Fibroblast of lung (primary cell): ENCODE results near the gene STARD8. TPM values are rescaled to one million over a fixed set of nuclear protein-coding genes. Genes with fewer than 3 reads are reported as not detected.

Experiments used
- DNase-seq, 2 donors: peaks; one replicate each; pipeline versions ENCODE4 v3.0.0 to v3.0.0-alpha.2; 2010; ENCODE audit warnings: low read depth in 2 of 2
- H2AFZ ChIP-seq: 2 replicates; pipeline ENCODE4 v1.5.1; 2012; ENCODE audit warnings: low read length, control low read depth, inconsistent platforms
- H3K27ac ChIP-seq: 2 replicates; pipeline ENCODE4 v1.5.1; 2011; ENCODE audit warnings: low read length, control low read depth; ENCODE audit not compliant: insufficient read depth
- H3K27me3 ChIP-seq: 2 replicates; pipeline ENCODE4 v1.5.1; 2011; ENCODE audit warnings: mild to moderate bottlenecking, low read length; ENCODE audit not compliant: control insufficient read depth, insufficient read depth
- H3K36me3 ChIP-seq: 2 replicates; pipeline ENCODE4 v1.5.1; 2011; ENCODE audit warnings: low read length; ENCODE audit not compliant: control insufficient read depth, insufficient read depth
- H3K4me1 ChIP-seq: 2 replicates; pipeline ENCODE4 v1.5.1; 2011; ENCODE audit warnings: low read length; ENCODE audit not compliant: control insufficient read depth, insufficient read depth; ENCODE audit errors: extremely low read depth
- H3K4me2 ChIP-seq: 2 replicates; pipeline ENCODE4 v1.5.1; 2011; ENCODE audit warnings: low read length, control low read depth; ENCODE audit not compliant: insufficient read depth; ENCODE audit errors: extremely low read depth
- H3K4me3 ChIP-seq, 4 experiments: fragments of 200-600 bp in 1 of 4; sonication (generic) in 1 of 4; replicated peaks in 1 of 4; 2 replicates each; pipeline ENCODE4 v1.5.1; 2011 to 2016; ENCODE audit warnings: low read length in 4 of 4, low read depth in 3 of 4, mild to moderate bottlenecking in 3 of 4, control low read depth in 2 of 4, inconsistent platforms in 1 of 4, mixed read lengths in 1 of 4; ENCODE audit not compliant: insufficient read depth in 1 of 4; ENCODE audit errors: control extremely low read depth in 1 of 4
- H3K79me2 ChIP-seq: 2 replicates; pipeline ENCODE4 v1.5.1; 2012; ENCODE audit warnings: mild to moderate bottlenecking, low read length, inconsistent platforms; ENCODE audit not compliant: control insufficient read depth, insufficient read depth
- H3K9ac ChIP-seq: 2 replicates; pipeline ENCODE4 v1.5.1; 2011; ENCODE audit warnings: mild to moderate bottlenecking, low read length, control low read depth; ENCODE audit not compliant: insufficient read depth
- H3K9me3 ChIP-seq: 2 replicates; pipeline ENCODE4 v1.5.1; 2012; ENCODE audit warnings: low read depth, low read length; ENCODE audit not compliant: control insufficient read depth, insufficient read depth
- H4K20me1 ChIP-seq: 2 replicates; pipeline ENCODE4 v1.5.1; 2011; ENCODE audit warnings: low read length; ENCODE audit not compliant: control insufficient read depth, insufficient read depth; ENCODE audit errors: extremely low read depth
- CTCF ChIP-seq, 2 donors: IDR thresholded peaks in 1 of 2; conservative IDR thresholded peaks in 1 of 2; 1 replicate in 1 of 2; 2 replicates in 1 of 2; pipeline ENCODE4 v1.5.1; 2011 to 2012; ENCODE audit warnings: low read length in 2 of 2, control low read depth in 1 of 2, inconsistent platforms in 1 of 2, low read depth in 1 of 2, mild to moderate bottlenecking in 1 of 2
- EZH2 ChIP-seq: IDR thresholded peaks from 2 replicates; pipeline ENCODE4 v1.5.1; 2012; ENCODE audit warnings: low read length, control low read depth, mild to moderate bottlenecking; ENCODE audit errors: missing control alignments
- polyA plus RNA-seq, 2 donors: library from polyadenylated mRNA; depleted of rRNA in 1 of 2; stranded (reverse) in 1 of 2; unstranded in 1 of 2; fragments of >200 nt; gene quantifications; 2 replicates each; pipeline ENCODE4 v1.2.1, GENCODE V29; 2011 to 2012; ENCODE audit warnings: missing spikeins in 1 of 2
- total RNA-seq: library from RNA; depleted of rRNA; stranded (reverse); fragments of >200 nt; gene quantifications from 2 replicates; pipeline ENCODE4 v1.2.1, GENCODE V29; 2014

Gene STARD8
- total and polyA plus RNA-seq, 2 donors (not counting 1 experiment from before 2014, with no cell fraction given) = 0.76 to 1.5 TPM

- no peak overlapping the region for H2AFZ ChIP-seq
- H3K4me3 ChIP-seq = no peak overlapping the region
- no peak overlapping the region for H3K4me2 ChIP-seq
- H3K36me3 ChIP-seq = no peaks in the 10 kb centered on the region
- no peaks in the 10 kb centered on the region for H3K79me2 ChIP-seq
- no peaks in the 10 kb centered on the region for H3K9me3 ChIP-seq
- no peak overlapping the region for H3K27ac ChIP-seq
- DNase-seq = no peak
- TF ChIP-seq EZH2 (no peak), CTCF (conservative IDR thresholded peaks at IDR 0.05 in 1 of 2, IDR thresholded peaks at IDR 0.05 in 1 of 2; ENCODE audit: low read depth in 1 of 2, low read length in 2 of 2) (no peak)
- H3K9ac ChIP-seq = no peak overlapping the region
- no peaks in the 10 kb centered on the region for H4K20me1 ChIP-seq
- H3K27me3 ChIP-seq = no peaks in the 10 kb centered on the region
- no peaks in the 10 kb centered on the region for H3K4me1 ChIP-seq
These were observed 12.7 kb upstream of the STARD8 start for GRCh38 chrX:68634649-68635227.

GRCh38 chrX:68640661-68641060 is 6.8 kb upstream of the STARD8 start:
- DNase-seq = no peak
- no peaks in the 10 kb centered on the region for H3K9me3 ChIP-seq
- no peaks in the 10 kb centered on the region for H3K27me3 ChIP-seq
- no peaks in the 10 kb centered on the region for H4K20me1 ChIP-seq
- H3K36me3 ChIP-seq = no peaks in the 10 kb centered on the region
- H3K79me2 ChIP-seq = no peaks in the 10 kb centered on the region
- no peak overlapping the region for H3K27ac ChIP-seq
- no peak overlapping the region for H3K9ac ChIP-seq
- no peak overlapping the region for H2AFZ ChIP-seq
- no peak overlapping the region for H3K4me2 ChIP-seq
- TF ChIP-seq EZH2 (no peak), CTCF (conservative IDR thresholded peaks at IDR 0.05 in 1 of 2, IDR thresholded peaks at IDR 0.05 in 1 of 2; ENCODE audit: low read depth in 1 of 2, low read length in 2 of 2) (no peak)
- no peak overlapping the region for H3K4me3 ChIP-seq
- H3K4me1 ChIP-seq = no peaks in the 10 kb centered on the region

GRCh38 chrX:68644861-68645260 is 2.6 kb upstream of the STARD8 start:
- no peak for DNase-seq
- H3K36me3 ChIP-seq = no peaks in the 10 kb centered on the region
- H2AFZ ChIP-seq = no peak overlapping the region
- no peaks in the 10 kb centered on the region for H3K4me1 ChIP-seq
- no peaks in the 10 kb centered on the region for H3K9me3 ChIP-seq
- H3K27me3 ChIP-seq = no peaks in the 10 kb centered on the region
- TF ChIP-seq EZH2 (no peak), CTCF (conservative IDR thresholded peaks at IDR 0.05 in 1 of 2, IDR thresholded peaks at IDR 0.05 in 1 of 2; ENCODE audit: low read depth in 1 of 2, low read length in 2 of 2) (no peak)
- no peaks in the 10 kb centered on the region for H3K79me2 ChIP-seq
- no peak overlapping the region for H3K9ac ChIP-seq
- H4K20me1 ChIP-seq = no peaks in the 10 kb centered on the region
- H3K4me2 ChIP-seq = no peak overlapping the region
- H3K4me3 ChIP-seq = no peak overlapping the region
- H3K27ac ChIP-seq = no peak overlapping the region
